OCI-LY7 (cell line): ENCODE measurements around the gene BOLA3. TPM values are rescaled to one million over a fixed set of nuclear protein-coding genes. Genes with fewer than 3 reads are reported as not detected.
A peak's percentile ranks its signal among the peaks of the same experiment; 100 is the strongest.

Experiments used
- BruUV-seq: library from RNA; stranded (reverse); fragments of 400-500 nt; replicated peaks from 2 replicates; lab custom pipeline; 2021; lab: Mats Ljungman, UMichigan
- CTCF ChIA-PET: fragments of 300-600 bp; sonication (Branson Sonifier 250); formaldehyde crosslinking; loops from one replicate; lab custom pipeline; 2022; ENCODE audit warnings: antibody characterized with exemption; ENCODE audit not compliant: unreplicated experiment; lab: Charles Lee
- POLR2A ChIA-PET: fragments of 300-600 bp; sonication (Branson Sonifier 250); formaldehyde crosslinking; loops from one replicate; lab custom pipeline; 2022; ENCODE audit warnings: antibody characterized with exemption; lab: Charles Lee
- DNase-seq: peaks from one replicate; pipeline ENCODE4 v3.0.0-alpha.2; 2015; ENCODE audit warnings: low spot score
- H2AFZ ChIP-seq: fragments of 200-600 bp; sonication (generic), shearing (Covaris generic); 2 replicates; pipeline ENCODE4 v1.6.1; 2014; ENCODE audit warnings: mild to moderate bottlenecking, antibody characterized with exemption, low read length, moderate library complexity
- H3K27ac ChIP-seq: fragments of 200-600 bp; sonication (generic); 2 replicates; pipeline ENCODE4 v1.5.1; 2014; ENCODE audit warnings: mixed run types, low read depth, mild to moderate bottlenecking, moderate library complexity, low read length, inconsistent platforms; ENCODE audit not compliant: poor library complexity, severe bottlenecking
- H3K36me3 ChIP-seq: fragments of 200-600 bp; sonication (generic); 2 replicates; pipeline ENCODE4 v1.6.1; 2014; ENCODE audit warnings: mild to moderate bottlenecking, antibody characterized with exemption, low read length, moderate library complexity, mixed read lengths; ENCODE audit not compliant: insufficient read depth
- H3K4me1 ChIP-seq: fragments of 200-600 bp; sonication (generic); 2 replicates; pipeline ENCODE4 v1.5.1; 2014; ENCODE audit warnings: mild to moderate bottlenecking, low read length; ENCODE audit not compliant: insufficient read depth, poor library complexity, severe bottlenecking
- H3K4me2 ChIP-seq: fragments of 200-600 bp; sonication (generic); 2 replicates; pipeline ENCODE4 v1.6.1; 2014; ENCODE audit warnings: mild to moderate bottlenecking, low read length
- H3K4me3 ChIP-seq: fragments of 200-600 bp; sonication (generic); 2 replicates; pipeline ENCODE4 v1.5.1; 2014; ENCODE audit warnings: mild to moderate bottlenecking, low read depth, low read length; ENCODE audit not compliant: poor library complexity, severe bottlenecking
- H3K79me2 ChIP-seq: fragments of 200-600 bp; sonication (generic); 2 replicates; pipeline ENCODE4 v1.6.1; 2016; ENCODE audit warnings: low read depth, mild to moderate bottlenecking, low read length, moderate library complexity, mixed read lengths; ENCODE audit not compliant: insufficient read depth
- H3K9me2 ChIP-seq: fragments of 200-600 bp; sonication (generic); 2 replicates; pipeline ENCODE4 v1.6.1; 2016; ENCODE audit warnings: mild to moderate bottlenecking, low read length, mixed read lengths; ENCODE audit not compliant: insufficient read depth
- H3K9me3 ChIP-seq: fragments of 200-600 bp; sonication (generic); 2 replicates; pipeline ENCODE4 v1.6.1; 2014; ENCODE audit warnings: mild to moderate bottlenecking, mixed run types, low read length, mixed read lengths
- H4K20me1 ChIP-seq: fragments of 200-600 bp; sonication (generic); 2 replicates; pipeline ENCODE4 v1.6.1; 2014; ENCODE audit warnings: mild to moderate bottlenecking, antibody characterized with exemption, low read length, moderate library complexity, mixed read lengths; ENCODE audit not compliant: insufficient read depth
- CTCF ChIP-seq: fragments of 200-600 bp; sonication (generic); conservative IDR thresholded peaks from 2 replicates; pipeline ENCODE4 v1.5.1; 2014; ENCODE audit warnings: mild to moderate bottlenecking, antibody characterized with exemption, low read length, moderate library complexity, mixed read lengths
- EZH2phosphoT487 ChIP-seq: fragments of 200-600 bp; sonication (generic); IDR thresholded peaks from 2 replicates; pipeline ENCODE4 v1.6.1; 2018; ENCODE audit warnings: low read depth, borderline replicate concordance, mild to moderate bottlenecking, mixed run types, antibody characterized with exemption, low read length, moderate library complexity, mixed read lengths
- intact Hi-C: fragments of 100-400 bp; cut with micrococcal nuclease; formaldehyde crosslinking; loops from one replicate; pipeline ENCODE4 v1.10.0; 2022; ENCODE audit not compliant: unreplicated experiment
- total RNA-seq, 2 experiments: library from RNA; depleted of rRNA in 1 of 2; stranded (reverse); fragments of >200 nt in 1 of 2; shearing (Covaris generic) in 1 of 2; gene quantifications; 2 replicates each; pipeline ENCODE4 v1.2.3, GENCODE V29; 2014 to 2022

BOLA3 gene
- total RNA-seq, 2 experiments from 2014 or later, result 33.6 to 53.3 TPM

- Histone ChIP-seq H3K4me2 (no peak overlapping the region), H3K4me3 (no peak overlapping the region), H3K4me1 (peaks cover 28% of the 10 kb centered on the region), H3K79me2 (peaks cover 11% of the 10 kb centered on the region; the same call in 1 of the 2 replicates), H3K36me3 (peaks cover 43% of the 10 kb centered on the region), H4K20me1 (peaks cover under 1% of the 10 kb centered on the region; the same call in 1 of the 2 replicates), H2AFZ (no peak overlapping the region), H3K9me2 (no peaks in the 10 kb centered on the region), H3K9me3 (no peaks in the 10 kb centered on the region), H3K27ac (no peak overlapping the region)
- TF ChIP-seq CTCF (no peak), EZH2phosphoT487 (no peak)
- CTCF ChIA-PET, result interaction anchor here (1.7 kb wide), 1 partner anchor 321 kb away, joined by 4 read pairs; the partner anchor contains the start of gene STAMBP
- peak; percentile 11 for DNase-seq
- POLR2A ChIA-PET, result interaction anchor here (0.9 to 2.3 kb wide), 2 partner anchors 18 to 29 kb away, joined by 5 to 7 read pairs; partner anchors contain the start of gene MOB1A
- BruUV-seq, result no TSS peak
- intact Hi-C loops, result loop anchor here (5.0 to 10.0 kb wide), 5 partner anchors 147 to 243 kb away; partner anchors contain the start of gene TET3
Observed at GRCh38 chr2:74149247-74149525, 1.5 kb upstream of the BOLA3 start.

- H4K20me1 ChIP-seq, result no peaks in the 10 kb centered on the region; the same call in 1 of the 2 replicates
- TF ChIP-seq CTCF (no peak), EZH2phosphoT487 (no peak)
- peak overlapping the region; percentile 73 for H3K4me2 ChIP-seq
- no peaks in the 10 kb centered on the region for H3K9me2 ChIP-seq
- H2AFZ ChIP-seq, result peak overlapping the region; percentile 55; the same call in 1 of the 2 replicates
- ChIA-PET POLR2A (interaction anchor here (0.6 to 2.1 kb wide), 5 partner anchors 50 to 320 kb away, joined by 3 to 6 read pairs (median 3); partner anchors contain the start of genes DGUOK, MTHFD2 and STAMBP), CTCF (interaction anchor here (1.7 kb wide), 1 partner anchor 320 kb away, joined by 4 read pairs; the partner anchor contains the start of gene STAMBP)
- DNase-seq, result no peak
- H3K4me1 ChIP-seq, result peaks cover 28% of the 10 kb centered on the region
- H3K27ac ChIP-seq, result no peak overlapping the region
- intact Hi-C loops, result loop anchor here (5.0 to 10.0 kb wide), 5 partner anchors 146 to 244 kb away; partner anchors contain the start of gene TET3
- H3K9me3 ChIP-seq, result no peaks in the 10 kb centered on the region
- peak overlapping the region; percentile 74 for H3K4me3 ChIP-seq
- peaks cover 40% of the 10 kb centered on the region for H3K36me3 ChIP-seq
- BruUV-seq, result no TSS peak
- H3K79me2 ChIP-seq, result peaks cover 11% of the 10 kb centered on the region; the same call in 1 of the 2 replicates
Observed at GRCh38 chr2:74148457-74149246, 940 bp upstream of the BOLA3 start.
